Omental fat pad (tissue), 4 donors: ENCODE results near the gene PEDS1. TPM values are rescaled to one million over a fixed set of nuclear protein-coding genes. Genes with fewer than 3 reads are reported as not detected.
A peak's percentile ranks its signal among the peaks of the same experiment; 100 is the strongest.

ENCODE experiments used
- ATAC-seq: fragments of 150-250 bp; one replicate; pipeline ENCODE4 v1.9.1; 2016; ENCODE audit warnings: mild to moderate bottlenecking, moderate library complexity; ENCODE audit not compliant: low FRiP score
- DNase-seq: peaks from one replicate; pipeline ENCODE4 v3.0.0-alpha.2; 2019; ENCODE audit warnings: low spot score
- CTCF ChIP-seq, 3 donors: fragments of 450-650 bp; IDR thresholded peaks; one replicate each; pipeline ENCODE4 v1.5.1; 2016 to 2017; ENCODE audit warnings: antibody characterized with exemption in 3 of 3, mild to moderate bottlenecking in 3 of 3, moderate library complexity in 2 of 3
- total RNA-seq, 4 donors: library from RNA; depleted of rRNA; stranded (reverse); fragments of >200 nt; gene quantifications; one replicate each; pipeline ENCODE4 v1.1.0, GENCODE V29; 2016

PEDS1 gene
- total RNA-seq, 4 donors from 2014 or later, result 20.8 to 61.5 (median 29.0) TPM

GRCh38 chr20:50129662-50130355 lies 23.7 kb downstream of the PEDS1 start:
- TF ChIP-seq CTCF (IDR thresholded peaks at IDR 0.05), result no peak
- no peak for DNase-seq
- ATAC-seq, result no peak

GRCh38 chr20:50128520-50128905 lies 25.0 kb downstream of the PEDS1 start:
- no peak for TF ChIP-seq CTCF (IDR thresholded peaks at IDR 0.05)
- ATAC-seq (no peak), DNase-seq (no peak)

- ATAC-seq, result no peak
- DNase-seq, result no peak
- no peak for TF ChIP-seq CTCF (IDR thresholded peaks at IDR 0.05)
These were observed 25.7 kb downstream of the PEDS1 start for GRCh38 chr20:50127587-50128519.

- TF ChIP-seq CTCF (IDR thresholded peaks at IDR 0.05), result no peak
- ATAC-seq (peak; percentile 83), DNase-seq (no peak)
These were observed 26.9 kb downstream of the PEDS1 start for GRCh38 chr20:50126662-50127061.

- TF ChIP-seq CTCF (IDR thresholded peaks at IDR 0.05), result no peak
These were observed 28.2 kb downstream of the PEDS1 start for GRCh38 chr20:50125279-50125678.

GRCh38 chr20:50124496-50124895 lies 29.0 kb downstream of the PEDS1 start:
- ATAC-seq, result no peak
- TF ChIP-seq CTCF (IDR thresholded peaks at IDR 0.05), result no peak
- DNase-seq, result no peak

More at GRCh38 chr20:50125279-50125678, 28.2 kb downstream of the PEDS1 start:
- no peak for ATAC-seq
- DNase-seq, result no peak
